Measurements from ENCODE around the gene RNASET2.
"Not testable (repeated sequence)": the region's sequence is repeated elsewhere in the genome, so short reads cannot be mapped to it uniquely, and the experiment has no call there.

RNASET2 gene

DNA sequence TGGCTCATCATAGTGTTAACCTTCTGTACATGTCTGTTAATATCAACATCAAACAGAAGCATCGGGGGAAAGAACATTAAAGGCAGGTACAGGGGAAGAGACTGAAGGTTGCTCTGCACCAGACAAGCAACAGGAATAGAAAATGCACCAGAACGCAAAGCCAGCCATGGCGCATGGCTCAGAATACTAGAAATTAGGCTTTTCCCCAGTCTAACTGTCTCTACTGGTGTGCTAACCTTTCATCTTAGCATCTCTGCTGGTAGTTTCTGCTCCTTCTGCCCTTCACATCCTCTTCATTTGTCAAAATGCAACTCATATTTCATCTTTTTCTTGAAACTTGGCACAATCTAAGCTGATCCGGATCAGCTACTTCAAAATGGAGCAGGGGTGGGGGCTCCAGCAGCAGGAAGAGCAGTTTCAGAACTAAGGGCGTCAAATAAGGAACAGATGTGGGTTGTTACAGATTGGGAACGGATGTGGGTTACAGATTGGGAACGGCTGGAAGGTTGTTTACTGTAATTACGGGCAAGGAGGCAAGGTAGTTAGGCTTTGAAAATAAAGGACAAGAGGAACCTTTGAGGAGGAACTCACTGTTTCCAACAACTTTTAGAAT lies 13.1 kb upstream of the RNASET2 start:
- DNase-seq (ENCODE audit: low read depth): no peak

DNA sequence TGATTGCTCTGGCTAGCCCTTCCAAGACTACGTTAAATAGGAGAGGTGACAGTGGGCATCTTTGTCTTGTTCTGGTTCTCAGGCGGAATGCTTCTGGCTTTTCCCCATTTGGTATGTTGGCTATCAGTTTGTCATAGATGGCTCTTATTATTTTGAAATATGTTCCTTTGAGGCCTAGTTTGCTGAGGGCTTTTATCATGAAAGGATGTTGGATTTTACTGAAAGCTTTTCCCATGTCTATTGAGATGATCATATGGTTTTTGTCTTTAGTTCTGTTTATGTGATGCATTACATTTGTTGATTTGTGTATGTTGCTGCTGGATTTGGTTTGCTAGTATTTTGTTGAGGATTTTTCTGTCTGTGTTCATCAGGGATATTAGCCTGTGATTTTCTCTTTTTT lies 9.9 kb upstream of the RNASET2 start:
- no peak for DNase-seq (ENCODE audit: low read depth)

DNA sequence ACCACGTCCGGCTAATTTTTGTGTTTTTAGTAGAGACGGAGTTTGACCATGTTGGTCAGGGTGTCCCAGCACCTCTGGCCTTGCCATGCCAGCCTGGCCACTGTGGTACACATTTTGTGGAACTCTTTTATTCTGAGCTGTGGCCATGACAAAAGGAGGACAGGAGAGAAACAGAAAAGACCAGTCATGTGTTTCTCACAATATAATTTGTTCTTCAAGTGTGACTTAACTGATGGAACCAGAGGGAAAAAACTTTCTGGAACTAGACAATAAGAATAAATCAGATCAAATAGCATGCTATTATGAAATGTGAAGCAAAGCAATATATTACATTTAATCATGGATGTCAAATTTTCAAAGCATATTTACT lies 4.2 kb upstream of the RNASET2 start:
- DNase-seq (ENCODE audit: low read depth): no peak

GRCh38 chr6:166959911-166960608 lies 3.7 kb upstream of the RNASET2 start:
- DNase-seq (ENCODE audit: low read depth): no peak

DNA sequence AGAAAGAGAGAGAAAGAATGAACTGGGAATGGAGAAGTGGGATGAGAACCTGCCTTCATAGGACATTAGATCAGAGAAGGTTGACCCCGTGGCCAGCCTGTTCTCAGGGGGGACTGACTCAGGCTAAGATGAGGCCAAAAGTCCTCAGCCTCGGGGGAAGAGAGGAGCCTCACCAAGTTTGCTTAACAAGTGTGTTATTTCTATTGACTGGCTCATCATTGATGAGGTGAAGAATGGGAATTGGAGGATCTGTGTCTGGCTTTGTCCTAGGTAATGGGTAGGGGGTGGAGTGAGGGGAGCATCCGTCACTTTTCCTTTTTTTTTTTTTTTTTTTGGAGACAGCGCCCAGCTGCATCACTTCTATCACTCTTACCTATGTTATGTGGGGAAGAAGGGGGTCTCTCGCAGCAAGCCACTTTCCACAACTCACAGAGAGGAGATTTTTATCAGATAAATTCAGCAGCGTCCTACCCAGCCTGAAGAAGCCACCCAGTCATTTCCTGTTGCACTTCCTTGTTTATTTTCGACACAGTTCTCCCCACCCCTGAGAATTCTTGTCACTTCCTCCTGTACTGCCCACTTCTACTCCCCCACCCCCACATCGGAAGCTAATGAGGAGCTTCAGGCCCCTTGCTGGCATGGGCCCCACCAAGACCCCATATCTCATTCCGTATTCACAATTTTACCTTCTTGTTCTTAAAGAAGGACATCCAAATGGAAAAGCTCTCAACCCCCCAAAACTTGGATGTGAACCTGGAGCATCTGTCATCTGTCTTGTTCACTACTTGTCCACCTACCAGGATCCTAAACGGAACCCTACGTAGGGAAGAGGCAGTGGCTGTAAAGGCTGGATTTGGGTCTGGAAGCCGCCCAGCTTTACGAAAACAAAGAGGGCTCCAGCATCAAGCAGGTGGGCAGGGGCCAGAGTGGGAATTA lies 2.8 kb upstream of the RNASET2 start:
- DNase-seq (ENCODE audit: low read depth): peak; percentile 35

DNA sequence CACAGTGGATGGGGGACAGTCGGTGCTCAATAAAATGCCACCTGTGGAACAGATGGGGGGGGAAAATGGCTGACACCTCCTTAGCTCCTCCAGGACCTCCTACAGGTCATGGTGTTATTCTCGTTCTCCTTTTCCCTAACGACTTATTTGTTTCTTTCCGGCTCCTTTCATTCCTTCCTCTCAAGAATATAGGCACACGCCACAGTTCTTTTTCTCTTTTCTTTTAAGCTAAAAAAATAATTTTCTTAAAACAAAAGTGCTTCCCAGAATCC lies 1.4 kb upstream of the RNASET2 start:
- DNase-seq (ENCODE audit: low read depth): no peak

- peak; percentile 32 for DNase-seq (ENCODE audit: low read depth)
Measured at GRCh38 chr6:166957087-166957804, 896 bp upstream of the RNASET2 start.

GRCh38 chr6:166955865-166956443 lies 396 bp downstream of the RNASET2 start:
- no peak for DNase-seq (ENCODE audit: low read depth)

DNA sequence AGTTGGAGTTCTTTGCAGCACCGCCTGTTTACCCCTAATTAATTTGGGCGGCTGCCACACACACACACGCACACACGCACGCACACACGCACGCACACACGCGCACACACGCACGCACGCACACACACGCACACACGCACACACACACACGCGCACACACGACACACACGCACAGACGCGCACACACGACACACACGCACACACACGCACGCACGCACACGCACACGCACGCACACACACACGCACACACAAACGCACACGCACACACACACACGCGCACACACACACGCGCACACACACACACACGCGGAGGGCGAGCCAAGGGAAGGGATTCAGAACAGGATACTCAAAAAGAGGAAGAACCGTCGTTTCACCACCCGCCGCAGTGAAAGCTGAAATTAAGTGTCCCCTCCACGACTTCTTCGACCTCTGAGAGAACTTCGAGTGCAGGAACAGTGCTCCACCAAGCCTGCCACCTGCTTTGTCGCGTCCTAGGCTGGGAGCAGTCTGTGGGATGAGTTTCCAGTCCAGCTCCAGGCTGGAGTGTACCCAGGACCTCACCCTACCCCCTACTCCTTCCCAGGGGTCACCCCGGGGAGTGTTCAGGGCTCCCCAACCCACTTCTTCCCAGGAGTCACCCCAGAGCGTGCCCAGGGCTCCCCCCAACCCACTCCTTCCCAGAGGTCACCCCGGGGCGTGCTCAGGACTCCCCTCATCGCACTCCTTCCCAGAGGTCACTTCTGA lies 1.1 kb downstream of the RNASET2 start:
- no peak for DNase-seq (ENCODE audit: low read depth)

DNA sequence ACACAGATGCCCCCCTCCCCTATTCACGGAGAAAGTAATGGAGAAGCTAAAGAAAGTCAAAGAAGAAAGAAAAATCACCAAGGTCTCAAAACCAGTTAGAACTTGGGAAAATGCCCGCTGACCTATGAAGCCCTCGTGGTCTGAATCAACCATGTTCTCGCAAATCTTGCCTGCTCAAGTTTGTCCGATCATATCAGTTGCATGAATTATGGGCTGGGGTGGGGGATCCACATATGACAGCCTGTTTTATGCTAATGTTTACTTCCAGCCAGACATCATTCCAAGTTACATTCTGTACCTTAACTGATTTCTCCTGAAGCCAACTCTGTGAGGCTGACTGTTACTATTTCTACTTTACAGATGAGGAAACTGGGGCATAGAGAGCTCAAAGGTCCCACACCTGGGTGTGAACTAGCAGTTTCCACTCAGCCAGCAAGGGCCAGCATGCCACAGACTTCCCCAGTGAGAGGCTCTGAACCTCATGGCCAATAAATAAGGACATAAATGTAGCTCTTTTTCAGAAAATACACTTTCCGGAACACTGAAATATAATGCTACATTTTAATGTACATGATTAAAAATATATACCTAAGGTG lies 2.1 kb downstream of the RNASET2 start:
- DNase-seq (ENCODE audit: low read depth): no peak

DNA sequence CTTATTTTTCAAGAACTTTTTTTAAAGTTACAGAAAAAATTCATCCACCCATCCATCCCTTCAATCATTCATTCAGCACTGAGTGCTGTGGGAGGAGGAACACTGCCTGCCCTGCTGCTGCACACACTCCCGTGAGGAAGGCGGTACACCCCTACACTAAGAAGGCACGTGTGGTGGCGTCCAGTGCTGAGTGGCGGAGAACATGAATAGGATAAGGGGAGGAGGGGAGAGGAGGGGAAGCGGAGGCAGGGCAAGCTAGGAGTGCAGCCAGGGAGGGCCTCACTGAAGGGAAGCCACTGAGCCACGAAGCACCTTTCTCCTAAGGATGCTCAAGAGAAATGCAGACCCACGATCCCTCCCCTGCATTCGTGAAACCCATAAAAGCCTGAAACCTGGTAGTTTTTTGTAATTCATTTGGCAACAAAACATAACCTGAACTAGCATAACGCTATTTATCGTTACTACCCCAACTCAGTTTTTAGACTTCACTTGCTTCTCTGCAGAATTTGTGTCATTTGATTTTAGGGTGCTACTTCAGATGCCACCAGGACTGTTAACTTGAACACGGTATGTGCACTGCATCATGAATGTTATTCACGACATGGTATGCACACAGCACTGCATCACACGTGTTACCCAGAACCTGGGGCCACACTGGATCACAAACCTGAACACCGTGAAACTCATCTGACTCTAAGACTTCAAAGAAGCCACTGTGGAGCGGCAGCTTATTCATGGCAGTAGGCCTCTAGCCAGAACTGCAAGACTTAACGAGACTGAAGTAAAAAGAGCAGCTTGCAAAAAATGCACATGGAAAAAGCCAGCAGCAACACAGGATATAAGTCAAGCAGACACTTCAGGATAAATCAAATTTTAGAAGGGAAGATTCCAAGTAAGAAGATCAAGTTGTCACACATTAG lies 3.5 kb downstream of the RNASET2 start:
- DNase-seq (ENCODE audit: low read depth): no peak

- DNase-seq (ENCODE audit: low read depth): no peak
Measured at GRCh38 chr6:166952121-166952520, 4.2 kb downstream of the RNASET2 start.

GRCh38 chr6:166951670-166952060 lies 4.7 kb downstream of the RNASET2 start:
- no peak for DNase-seq (ENCODE audit: low read depth)

GRCh38 chr6:166950892-166951669 lies 5.3 kb downstream of the RNASET2 start:
- peak; percentile 15 for DNase-seq (ENCODE audit: low read depth)

GRCh38 chr6:166950443-166950821 lies 5.9 kb downstream of the RNASET2 start:
- DNase-seq (ENCODE audit: low read depth): no peak

DNA sequence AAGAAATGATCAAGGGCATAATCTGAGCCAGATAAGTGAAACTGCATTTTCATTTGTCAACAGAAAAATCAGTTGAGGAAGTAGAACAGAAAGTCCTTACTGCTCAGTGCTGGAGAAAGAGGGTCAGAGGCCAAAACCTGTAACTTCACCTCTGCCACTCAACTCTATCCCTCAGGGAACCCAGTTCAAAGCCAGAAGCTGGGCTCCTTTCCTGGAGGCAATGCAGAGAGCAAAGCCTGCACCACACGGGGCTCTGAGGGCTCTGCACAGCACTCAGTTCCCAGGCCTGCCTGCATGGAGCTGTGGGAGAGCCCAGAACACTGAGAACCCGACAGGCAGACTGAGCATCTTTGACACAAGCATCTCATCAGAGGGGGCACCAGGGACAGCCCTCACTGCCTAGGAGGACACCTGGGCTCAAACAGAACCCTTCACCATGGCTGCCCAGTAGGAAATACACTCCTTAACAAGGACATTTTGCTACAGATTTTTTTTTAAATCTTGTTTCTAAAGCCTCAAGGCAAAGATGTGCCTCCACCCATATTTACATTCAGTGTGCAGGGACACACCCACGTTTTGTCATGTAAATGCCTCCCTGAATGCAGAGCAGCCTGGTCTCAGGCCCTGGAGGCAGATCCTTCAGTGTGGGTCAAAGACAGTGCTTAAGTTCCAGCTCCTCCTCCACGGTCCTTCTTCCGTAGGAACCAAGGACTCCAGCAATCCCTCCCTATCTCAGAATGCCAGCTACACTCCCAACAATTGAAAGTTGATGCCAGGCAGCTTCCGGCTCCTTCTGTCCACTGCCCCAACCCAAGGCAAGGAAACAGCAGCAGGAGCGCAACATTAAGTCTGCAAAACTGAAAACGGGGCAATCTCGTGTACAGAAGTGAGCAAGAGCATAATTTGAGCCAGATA lies 6.6 kb downstream of the RNASET2 start:
- no peak for DNase-seq (ENCODE audit: low read depth)

GRCh38 chr6:166948724-166949123 lies 7.6 kb downstream of the RNASET2 start:
- not testable (repeated sequence) for DNase-seq (ENCODE audit: low read depth)

DNA sequence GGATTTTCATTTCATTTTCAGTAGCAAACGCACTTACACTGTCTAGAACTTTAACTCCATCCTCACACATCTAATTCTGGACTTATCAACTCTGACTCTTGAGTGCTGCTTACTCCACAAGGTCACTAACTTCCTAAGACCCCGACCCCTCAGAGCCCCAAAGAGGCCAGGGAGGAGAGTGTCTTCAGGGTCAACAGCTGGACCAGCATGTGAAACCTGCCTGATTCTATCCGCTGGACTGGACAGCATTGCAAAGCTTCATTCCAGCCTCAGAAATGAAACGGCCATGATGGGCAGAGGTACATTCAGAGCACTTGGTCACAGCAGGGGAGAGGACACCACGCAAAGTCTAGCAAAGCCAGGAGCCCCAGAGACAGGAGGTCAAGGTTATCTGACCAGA lies 9.1 kb downstream of the RNASET2 start:
- no peak for DNase-seq (ENCODE audit: low read depth)

Data from activated gamma-delta T cell treated with anti-CD3 and anti-CD28 coated beads, Interleukin-2, amount 50 U/mL, for 16 hours (primary cell).